ENCODE data around the gene NR6A1.

DNA sequence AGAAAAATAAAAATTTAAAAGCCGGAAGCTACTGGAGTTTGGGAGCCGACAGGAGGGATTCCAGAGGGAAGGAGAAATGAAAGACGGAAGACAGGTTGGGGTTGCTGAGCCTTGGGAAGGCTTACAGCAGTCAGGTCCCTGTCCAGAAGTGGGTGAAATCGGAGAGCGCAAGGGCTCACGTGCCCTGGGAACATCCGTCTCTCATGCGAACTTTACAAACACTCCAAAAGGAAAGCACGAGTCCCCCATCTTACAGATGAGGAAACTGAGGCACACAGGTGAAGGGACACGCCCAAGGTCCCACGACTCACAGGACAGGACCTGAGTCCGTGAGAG lies 5.5 kb upstream of the NR6A1 start:
- no peak for TF ChIP-seq EP300 (IDR thresholded peaks at IDR 0.05)
- no peak for TF ChIP-seq POLR2AphosphoS5 (IDR thresholded peaks at IDR 0.05)
